Measurements from ENCODE around the gene GSTA3.
"Not testable (repeated sequence)": the region's sequence is repeated elsewhere in the genome, so short reads cannot be mapped to it uniquely, and the experiment has no call there.

Gene GSTA3

DNA sequence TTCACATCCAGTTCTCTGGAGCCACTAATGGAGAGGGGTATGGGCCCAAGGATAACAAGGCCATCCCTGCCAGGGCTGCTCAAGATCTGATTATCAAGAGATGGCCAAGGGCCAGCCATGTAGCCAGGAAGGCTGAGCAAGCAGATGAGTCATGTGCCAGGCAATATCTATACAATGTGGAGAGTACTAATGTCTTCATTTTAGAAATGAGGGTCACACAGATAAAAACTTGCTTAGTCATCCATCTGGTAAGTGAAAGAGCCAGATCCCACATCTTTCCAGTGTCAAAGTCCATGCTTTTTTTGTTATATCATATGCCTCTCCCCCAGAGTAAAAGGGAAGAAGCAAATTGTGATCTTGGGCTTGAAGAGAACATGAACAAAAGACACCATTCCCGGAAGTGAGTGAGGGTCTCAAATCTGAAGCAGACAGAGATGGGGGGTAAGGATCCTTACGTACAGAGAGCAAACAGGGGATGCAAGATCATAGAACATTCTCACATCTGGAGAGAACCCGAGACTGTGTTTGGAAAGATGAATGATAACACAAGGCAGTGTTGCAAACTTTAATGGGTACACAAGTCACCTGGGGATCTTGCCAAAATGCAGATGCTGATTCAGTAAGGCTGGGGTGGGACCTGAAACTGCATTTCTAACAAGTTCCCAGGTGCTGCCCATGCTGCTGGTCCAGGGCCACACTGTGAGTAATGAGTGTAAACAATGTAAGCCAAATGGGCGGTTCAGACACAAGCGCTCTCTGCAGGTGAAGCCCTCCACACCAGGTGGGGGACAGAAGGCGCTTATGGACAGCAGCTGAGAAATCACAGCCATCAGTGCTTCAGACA lies 20.0 kb upstream of the GSTA3 start:
- Histone ChIP-seq H3K4me3 (ENCODE audit: extremely low read depth, insufficient read depth, low read length, poor library complexity, severe bottlenecking) (no peak overlapping the region), H3K9me3 (ENCODE audit: control insufficient read depth, low read length) (peaks cover 3% of the 10 kb centered on the region), H3K36me3 (ENCODE audit: control insufficient read depth, insufficient read depth, low read length) (no peaks in the 10 kb centered on the region), H3K4me1 (ENCODE audit: control insufficient read depth, insufficient read depth, low read length, poor library complexity, severe bottlenecking) (peaks cover 4% of the 10 kb centered on the region), H3K27ac (ENCODE audit: low read depth, low read length, severe bottlenecking) (no peak overlapping the region)
- 96 to 100% methylated on average over 5 to 6 of the region's 6 CpGs for WGBS, 2 experiments (ENCODE audit: insufficient coverage in 2 of 2)

DNA sequence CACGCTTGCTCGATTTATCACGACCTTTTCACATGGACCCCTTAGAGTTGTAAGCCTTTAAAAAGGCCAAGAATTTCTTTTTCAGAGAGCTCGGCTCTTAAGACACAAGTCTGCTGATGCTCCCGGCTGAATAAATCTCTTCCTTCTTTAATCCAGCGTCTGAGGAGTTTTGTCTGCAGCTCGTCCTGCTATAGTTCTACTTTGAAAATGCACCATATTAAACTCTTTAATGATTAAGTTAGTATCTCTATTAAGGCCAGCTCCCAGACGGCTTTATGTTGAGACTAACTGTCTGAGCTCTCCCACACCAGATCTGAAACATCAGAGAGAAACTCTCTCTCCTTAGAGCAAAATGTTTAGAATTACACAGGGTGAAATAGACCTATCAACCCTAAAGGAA lies 18.0 kb upstream of the GSTA3 start:
- H3K27ac ChIP-seq (ENCODE audit: low read depth, low read length, severe bottlenecking): no peak overlapping the region
- 90 to 98% methylated on average over 5 of the region's 8 CpGs for WGBS, 2 experiments (ENCODE audit: insufficient coverage in 2 of 2)

DNA sequence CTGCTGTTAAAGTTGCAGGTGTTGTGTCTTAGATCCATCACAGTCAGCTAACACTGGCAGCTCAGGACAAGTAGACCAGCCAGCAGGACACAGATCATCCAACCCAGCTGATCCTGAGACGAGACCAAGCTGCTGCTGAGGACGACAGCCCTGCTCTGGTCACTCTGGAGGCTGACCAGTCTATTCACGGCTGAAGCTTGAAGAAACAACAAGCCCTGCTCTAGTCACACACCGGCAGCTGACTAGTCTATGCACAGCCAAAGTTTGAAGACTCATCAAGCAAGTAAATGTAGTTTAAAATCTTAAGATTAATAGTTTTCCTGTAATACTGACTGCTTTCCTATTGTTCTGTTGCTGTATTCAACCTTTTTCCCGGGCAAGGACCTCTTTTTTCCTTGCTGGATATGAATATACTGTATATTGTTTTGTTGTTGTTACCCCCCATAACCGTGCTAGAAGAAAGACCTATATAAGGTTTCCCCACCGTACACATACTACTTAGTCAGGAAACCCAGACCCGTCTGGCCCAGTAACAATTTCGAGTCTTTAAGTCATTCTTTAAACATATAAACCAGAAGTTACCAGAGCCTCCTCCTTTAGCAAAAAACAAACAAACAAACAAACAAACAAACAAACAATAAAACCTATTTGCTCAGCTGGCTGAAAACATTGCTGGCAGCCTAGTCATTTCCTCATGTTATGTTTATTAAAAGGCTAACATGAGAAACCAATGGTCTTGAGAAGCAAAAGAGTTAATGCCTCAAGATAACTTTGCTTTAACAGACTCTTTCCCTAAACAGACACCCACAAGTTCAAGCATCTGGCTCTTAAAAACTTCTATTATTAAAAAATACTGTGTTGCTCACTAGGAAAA lies 16.7 kb upstream of the GSTA3 start:
- H3K4me3 ChIP-seq (ENCODE audit: extremely low read depth, insufficient read depth, low read length, poor library complexity, severe bottlenecking): no peak overlapping the region
- 73 to 93% methylated on average over 6 to 7 of the region's 9 CpGs for WGBS, 2 experiments (ENCODE audit: insufficient coverage in 2 of 2)
- peaks cover 3% of the 10 kb centered on the region for H3K9me3 ChIP-seq (ENCODE audit: control insufficient read depth, low read length)
- H3K4me1 ChIP-seq (ENCODE audit: control insufficient read depth, insufficient read depth, low read length, poor library complexity, severe bottlenecking): peaks cover 9% of the 10 kb centered on the region
- H3K36me3 ChIP-seq (ENCODE audit: control insufficient read depth, insufficient read depth, low read length): no peaks in the 10 kb centered on the region
- no peak overlapping the region for H3K27ac ChIP-seq (ENCODE audit: low read depth, low read length, severe bottlenecking)

More for the DNA sequence above, 18.0 kb upstream of the GSTA3 start:
- peaks cover 5% of the 10 kb centered on the region for H3K4me1 ChIP-seq (ENCODE audit: control insufficient read depth, insufficient read depth, low read length, poor library complexity, severe bottlenecking)
- no peaks in the 10 kb centered on the region for H3K36me3 ChIP-seq (ENCODE audit: control insufficient read depth, insufficient read depth, low read length)
- peaks cover 3% of the 10 kb centered on the region for H3K9me3 ChIP-seq (ENCODE audit: control insufficient read depth, low read length)
- no peak overlapping the region for H3K4me3 ChIP-seq (ENCODE audit: extremely low read depth, insufficient read depth, low read length, poor library complexity, severe bottlenecking)

DNA sequence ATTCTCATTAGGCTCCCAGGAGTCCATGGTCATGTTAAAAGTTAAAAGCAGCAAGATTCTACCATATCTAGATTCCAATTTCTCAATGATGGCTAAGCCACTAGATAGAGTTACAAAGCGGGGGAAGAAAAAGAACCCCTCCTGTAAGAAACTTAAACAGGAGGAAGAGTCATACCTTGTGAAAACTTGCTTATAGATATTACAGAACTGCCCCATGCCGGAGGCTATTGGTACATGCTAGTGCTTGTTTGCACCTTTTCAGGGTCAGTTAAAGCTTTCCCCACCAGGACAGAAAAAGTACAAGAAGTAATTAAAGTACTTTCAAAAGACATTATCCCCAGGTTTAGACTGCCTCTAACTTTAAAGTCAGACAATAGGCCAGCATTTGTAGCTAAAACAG lies 15.5 kb upstream of the GSTA3 start:
- WGBS, 2 experiments (ENCODE audit: insufficient coverage in 2 of 2): 100% methylated on average over 1 of the region's 2 CpGs; no CpG with 5 or more reads in 1 of the 2 experiments
- H3K9me3 ChIP-seq (ENCODE audit: control insufficient read depth, low read length): peaks cover 3% of the 10 kb centered on the region
- H3K27ac ChIP-seq (ENCODE audit: low read depth, low read length, severe bottlenecking): no peak overlapping the region
- H3K4me1 ChIP-seq (ENCODE audit: control insufficient read depth, insufficient read depth, low read length, poor library complexity, severe bottlenecking): peaks cover 9% of the 10 kb centered on the region
- H3K4me3 ChIP-seq (ENCODE audit: extremely low read depth, insufficient read depth, low read length, poor library complexity, severe bottlenecking): no peak overlapping the region
- H3K36me3 ChIP-seq (ENCODE audit: control insufficient read depth, insufficient read depth, low read length): no peaks in the 10 kb centered on the region

DNA sequence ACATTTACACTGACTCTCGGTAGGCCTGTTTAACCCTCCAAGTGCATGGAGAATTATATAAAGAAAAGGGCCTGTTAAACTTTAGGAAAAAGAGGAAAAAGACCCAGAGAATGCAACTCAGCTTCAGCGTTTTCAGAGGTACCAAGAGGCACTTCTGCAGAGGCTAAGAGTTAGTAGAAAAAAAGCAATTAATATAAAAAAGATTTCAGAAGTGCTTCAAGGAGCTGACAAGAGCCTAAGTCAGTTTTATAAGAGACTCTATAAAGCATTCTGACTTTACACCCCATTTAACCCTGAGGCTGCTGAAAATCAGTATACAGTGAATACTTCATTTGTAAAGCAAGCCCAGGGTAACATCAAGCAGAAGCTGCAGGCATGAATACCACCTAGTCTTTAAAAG lies 14.2 kb upstream of the GSTA3 start:
- H3K27ac ChIP-seq (ENCODE audit: low read depth, low read length, severe bottlenecking); H3K9me3 ChIP-seq (ENCODE audit: control insufficient read depth, low read length); H3K4me1 ChIP-seq (ENCODE audit: control insufficient read depth, insufficient read depth, low read length, poor library complexity, severe bottlenecking); H3K36me3 ChIP-seq (ENCODE audit: control insufficient read depth, insufficient read depth, low read length); H3K4me3 ChIP-seq (ENCODE audit: extremely low read depth, insufficient read depth, low read length, poor library complexity, severe bottlenecking): not testable (repeated sequence)
- WGBS, 2 experiments (ENCODE audit: insufficient coverage in 2 of 2): 56% methylated on average over 2 of the region's 2 CpGs; no CpG with 5 or more reads in 1 of the 2 experiments

DNA sequence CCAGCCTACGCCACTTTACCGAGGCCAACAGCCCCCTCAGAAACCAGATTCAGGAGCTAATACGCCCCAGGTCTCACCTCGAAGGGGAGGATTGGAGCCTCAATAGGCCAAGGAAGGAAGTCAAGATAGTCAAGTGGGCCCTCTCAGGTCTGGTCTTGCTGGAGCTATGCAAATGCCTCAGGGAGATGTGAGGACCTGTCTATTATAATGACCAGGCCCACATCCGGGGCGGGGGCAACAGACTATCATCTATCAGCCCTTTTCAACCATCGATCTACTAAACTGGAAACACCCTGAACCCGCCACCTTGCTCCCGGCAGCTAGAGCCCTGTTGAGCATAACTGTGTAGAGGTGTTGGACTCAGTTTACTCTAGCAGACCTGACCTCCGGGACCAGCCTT lies 12.7 kb upstream of the GSTA3 start:
- Histone ChIP-seq H3K36me3 (ENCODE audit: control insufficient read depth, insufficient read depth, low read length) (no peaks in the 10 kb centered on the region), H3K9me3 (ENCODE audit: control insufficient read depth, low read length) (no peaks in the 10 kb centered on the region), H3K27ac (ENCODE audit: low read depth, low read length, severe bottlenecking) (no peak overlapping the region), H3K4me1 (ENCODE audit: control insufficient read depth, insufficient read depth, low read length, poor library complexity, severe bottlenecking) (peaks cover 9% of the 10 kb centered on the region), H3K4me3 (ENCODE audit: extremely low read depth, insufficient read depth, low read length, poor library complexity, severe bottlenecking) (no peak overlapping the region)
- 97 to 98% methylated on average over 5 of the region's 10 CpGs for WGBS, 2 experiments (ENCODE audit: insufficient coverage in 2 of 2)

DNA sequence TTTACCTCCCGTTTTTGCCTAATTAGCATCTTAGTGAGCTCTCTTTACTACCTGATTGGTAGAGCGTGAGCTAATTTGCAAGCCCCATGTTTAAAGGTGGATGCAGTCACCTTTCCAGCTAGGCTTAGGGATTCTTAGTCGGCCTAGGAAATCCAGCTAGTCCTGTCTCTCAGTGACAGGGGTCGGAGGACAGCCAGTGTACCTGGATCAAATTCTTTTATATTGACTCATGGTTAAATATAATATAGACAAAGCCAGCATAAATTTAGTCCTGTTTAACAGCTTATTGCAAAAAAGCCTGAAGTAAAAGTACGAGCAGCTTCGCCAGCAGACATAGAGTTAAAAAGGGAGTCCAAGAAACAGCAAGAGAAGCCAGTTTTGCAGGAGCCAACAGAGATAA lies 12.2 kb upstream of the GSTA3 start:
- Histone ChIP-seq H3K4me1 (ENCODE audit: control insufficient read depth, insufficient read depth, low read length, poor library complexity, severe bottlenecking) (peaks cover 7% of the 10 kb centered on the region), H3K4me3 (ENCODE audit: extremely low read depth, insufficient read depth, low read length, poor library complexity, severe bottlenecking) (no peak overlapping the region), H3K36me3 (ENCODE audit: control insufficient read depth, insufficient read depth, low read length) (no peaks in the 10 kb centered on the region), H3K9me3 (ENCODE audit: control insufficient read depth, low read length) (no peaks in the 10 kb centered on the region), H3K27ac (ENCODE audit: low read depth, low read length, severe bottlenecking) (no peak overlapping the region)
- 87 to 97% methylated on average over 4 to 5 of the region's 6 CpGs for WGBS, 2 experiments (ENCODE audit: insufficient coverage in 2 of 2)

DNA sequence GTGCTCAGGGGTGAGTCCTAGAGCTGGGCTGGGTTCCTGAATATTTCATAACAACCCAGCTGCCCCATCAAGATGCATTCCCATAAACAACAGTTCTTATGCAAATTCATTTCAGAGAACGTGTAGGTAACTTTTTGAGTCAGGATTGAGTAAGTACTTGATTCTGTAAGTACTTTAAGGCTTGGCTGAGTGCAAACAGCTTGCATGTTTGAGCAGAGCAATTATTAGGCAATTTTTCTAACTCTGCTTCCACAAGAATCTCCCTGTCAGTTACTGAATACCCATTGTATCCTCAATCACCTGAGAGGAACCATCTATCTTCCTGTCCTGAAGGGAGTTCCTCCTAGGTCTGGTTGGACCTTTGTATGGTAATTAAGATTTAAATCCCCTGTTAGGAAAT lies 10.0 kb upstream of the GSTA3 start:
- WGBS, 2 experiments (ENCODE audit: insufficient coverage in 2 of 2): no CpG with 5 or more reads among the region's 1 CpG
- not testable (repeated sequence) for H3K36me3 ChIP-seq (ENCODE audit: control insufficient read depth, insufficient read depth, low read length); H3K4me1 ChIP-seq (ENCODE audit: control insufficient read depth, insufficient read depth, low read length, poor library complexity, severe bottlenecking); H3K27ac ChIP-seq (ENCODE audit: low read depth, low read length, severe bottlenecking); H3K4me3 ChIP-seq (ENCODE audit: extremely low read depth, insufficient read depth, low read length, poor library complexity, severe bottlenecking); H3K9me3 ChIP-seq (ENCODE audit: control insufficient read depth, low read length)

DNA sequence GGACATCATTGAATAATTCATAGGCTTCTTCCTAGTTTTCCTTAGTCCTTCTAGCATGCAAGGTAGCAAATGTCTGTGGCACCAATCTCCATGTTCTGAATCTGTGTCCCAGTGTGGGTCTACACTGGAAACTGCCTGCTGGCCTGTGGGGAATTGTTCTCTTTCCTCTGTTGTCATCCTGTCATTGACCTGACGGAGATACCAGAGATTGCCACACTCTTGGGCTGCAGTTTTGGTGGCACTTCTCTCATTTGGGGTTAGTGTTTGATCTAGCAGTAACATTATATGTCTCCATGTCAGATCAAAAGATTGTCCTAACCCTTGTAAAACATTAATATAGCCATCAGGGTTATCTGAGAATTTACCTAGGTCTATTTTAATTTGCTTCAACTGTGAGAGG lies 9.3 kb upstream of the GSTA3 start:
- H3K9me3 ChIP-seq (ENCODE audit: control insufficient read depth, low read length); H3K4me3 ChIP-seq (ENCODE audit: extremely low read depth, insufficient read depth, low read length, poor library complexity, severe bottlenecking); H3K4me1 ChIP-seq (ENCODE audit: control insufficient read depth, insufficient read depth, low read length, poor library complexity, severe bottlenecking); H3K36me3 ChIP-seq (ENCODE audit: control insufficient read depth, insufficient read depth, low read length); H3K27ac ChIP-seq (ENCODE audit: low read depth, low read length, severe bottlenecking): not testable (repeated sequence)
- no CpG with 5 or more reads among the region's 1 CpG for WGBS, 2 experiments (ENCODE audit: insufficient coverage in 2 of 2)

DNA sequence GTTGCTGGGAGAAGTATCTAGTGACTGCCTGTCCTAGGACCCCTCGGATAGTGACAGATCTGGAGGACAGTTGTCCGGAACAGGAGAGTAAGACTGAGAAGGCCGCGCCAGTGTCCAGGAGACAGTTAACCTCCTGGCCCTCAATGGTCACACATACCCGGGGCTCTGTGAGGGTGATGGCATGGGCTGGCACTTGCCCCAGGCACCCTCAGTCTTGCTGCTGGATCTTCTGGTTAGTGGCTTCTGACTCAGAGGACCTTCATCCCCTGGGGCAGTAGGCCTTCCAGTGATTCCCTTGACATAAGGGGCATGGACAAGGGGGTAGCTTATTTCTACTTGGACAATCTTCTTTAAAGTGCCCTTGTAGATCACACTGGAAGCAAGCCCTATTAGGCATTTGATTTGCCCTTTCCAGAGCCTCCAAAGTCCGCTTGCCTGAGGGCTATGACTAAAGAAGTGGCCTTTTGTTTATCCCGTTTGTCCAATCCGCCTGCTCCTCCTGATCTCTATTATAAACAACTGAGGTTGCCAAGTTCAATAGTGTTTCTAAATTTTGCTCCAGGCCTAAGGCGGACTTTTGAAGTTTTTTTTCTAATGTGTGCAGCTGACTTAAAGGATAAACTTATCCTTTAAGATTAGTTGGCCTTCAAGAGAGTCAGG lies 8.7 kb upstream of the GSTA3 start:
- not testable (repeated sequence) for H3K4me3 ChIP-seq (ENCODE audit: extremely low read depth, insufficient read depth, low read length, poor library complexity, severe bottlenecking); H3K27ac ChIP-seq (ENCODE audit: low read depth, low read length, severe bottlenecking); H3K9me3 ChIP-seq (ENCODE audit: control insufficient read depth, low read length); H3K36me3 ChIP-seq (ENCODE audit: control insufficient read depth, insufficient read depth, low read length); H3K4me1 ChIP-seq (ENCODE audit: control insufficient read depth, insufficient read depth, low read length, poor library complexity, severe bottlenecking)
- WGBS, 2 experiments (ENCODE audit: insufficient coverage in 2 of 2): 87 to 98% methylated on average over 5 to 7 of the region's 9 CpGs
